Type B pancreatic cell (in vitro differentiated cells): ENCODE results near the gene CLEC3B. TPM values are rescaled to one million over a fixed set of nuclear protein-coding genes. Genes with fewer than 3 reads are reported as not detected.

Experiments used
- DNase-seq: peaks from one replicate; pipeline ENCODE4 v3.0.0; 2021; ENCODE audit warnings: mixed read lengths; ENCODE audit not compliant: unreplicated experiment; ENCODE audit errors: extremely low spot score
- H3K27ac Mint-ChIP-seq: 2 replicates; pipeline ENCODE4 v1.8.0; 2021; ENCODE audit warnings: mild to moderate bottlenecking, mixed read lengths
- H3K27me3 Mint-ChIP-seq: 2 replicates; pipeline ENCODE4 v1.8.0; 2021; ENCODE audit warnings: mixed read lengths
- H3K36me3 Mint-ChIP-seq: 2 replicates; pipeline ENCODE4 v1.8.0; 2021; ENCODE audit warnings: mixed read lengths
- H3K4me1 Mint-ChIP-seq: one replicate; pipeline ENCODE4 v1.8.0; 2021; ENCODE audit warnings: mixed read lengths; ENCODE audit not compliant: unreplicated experiment
- H3K4me3 Mint-ChIP-seq: 2 replicates; pipeline ENCODE4 v1.8.0; 2021; ENCODE audit warnings: mild to moderate bottlenecking, mixed read lengths
- H3K9me3 Mint-ChIP-seq: 2 replicates; pipeline ENCODE4 v1.8.0; 2021; ENCODE audit warnings: mixed read lengths
- total RNA-seq: library from RNA; stranded (reverse); gene quantifications from 2 replicates; pipeline ENCODE4 v1.2.1, GENCODE V29; 2021; ENCODE audit warnings: low replicate concordance
- TF ChIP-seq, protein P1 (sequence below): fragments of 200-600 bp; sonication (generic); conservative IDR thresholded peaks from 2 replicates; pipeline ENCODE4 v1.5.0; 2021; ENCODE audit warnings: antibody characterized with exemption, mild to moderate bottlenecking

The CLEC3B gene
- total RNA-seq, 1 donor from 2014 or later: 1.2 TPM

DNA sequence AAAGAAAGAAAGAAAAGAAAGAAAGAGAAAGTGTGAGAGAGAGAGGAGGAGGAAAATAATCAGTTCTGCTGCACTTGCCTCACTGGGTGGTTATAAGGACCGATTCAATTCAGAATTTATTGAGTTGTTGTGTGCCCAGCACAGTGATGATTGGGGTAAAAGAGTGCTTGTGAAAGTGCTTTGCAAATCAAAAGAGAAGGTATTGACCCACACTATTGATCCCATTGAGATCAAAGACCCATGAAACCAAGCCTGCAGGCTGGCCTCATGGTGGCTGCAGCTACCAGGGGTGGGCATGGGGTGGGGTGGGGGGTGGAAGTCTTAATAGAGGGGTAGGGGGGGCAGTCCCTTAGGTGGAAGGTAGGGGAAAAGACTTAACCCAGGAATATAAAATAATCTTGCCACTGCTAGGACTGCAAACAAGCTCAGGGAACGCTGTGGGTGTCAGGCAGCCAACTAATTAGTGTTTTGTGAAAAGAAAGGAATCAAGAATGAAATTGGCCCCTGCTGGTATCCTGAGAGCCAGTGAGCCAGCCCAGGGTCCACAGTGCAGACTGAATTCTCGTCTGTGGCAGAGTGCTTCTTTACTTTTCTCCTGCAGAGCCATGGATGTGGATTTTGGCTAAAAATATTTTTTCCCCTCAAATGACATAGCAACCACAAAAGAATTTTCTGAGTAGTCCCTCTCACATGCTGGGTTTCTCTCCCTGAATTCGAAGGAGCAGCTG is 34.2 kb downstream of the CLEC3B start:
- Mint-ChIP-seq H3K27me3 (no peaks in the 10 kb centered on the region), H3K27ac (no peak overlapping the region)

DNA sequence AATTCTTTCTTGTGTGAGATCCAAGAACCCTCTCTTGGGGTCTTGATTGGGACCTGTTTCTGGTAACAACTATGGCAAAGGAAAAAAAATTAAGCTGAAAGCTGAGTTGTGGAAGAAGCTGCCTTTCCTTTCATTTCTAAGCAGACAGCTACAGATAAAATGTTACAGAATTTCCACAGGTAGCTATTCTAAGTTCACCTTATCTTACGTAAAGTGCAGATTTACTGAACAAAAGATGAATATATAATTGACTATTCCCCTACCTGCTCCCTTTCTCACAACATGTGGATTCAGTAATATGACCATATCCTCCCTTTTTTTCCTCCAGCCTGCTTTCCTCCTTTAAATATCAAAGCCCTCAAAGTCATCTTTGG is 36.6 kb downstream of the CLEC3B start:
- Mint-ChIP-seq H3K4me3 (no peak overlapping the region), H3K27me3 (no peaks in the 10 kb centered on the region), H3K4me1 (no peaks in the 10 kb centered on the region), H3K9me3 (no peaks in the 10 kb centered on the region), H3K36me3 (no peaks in the 10 kb centered on the region), H3K27ac (no peak overlapping the region)
- no peak for DNase-seq
- TF ChIP-seq, protein P1, sequence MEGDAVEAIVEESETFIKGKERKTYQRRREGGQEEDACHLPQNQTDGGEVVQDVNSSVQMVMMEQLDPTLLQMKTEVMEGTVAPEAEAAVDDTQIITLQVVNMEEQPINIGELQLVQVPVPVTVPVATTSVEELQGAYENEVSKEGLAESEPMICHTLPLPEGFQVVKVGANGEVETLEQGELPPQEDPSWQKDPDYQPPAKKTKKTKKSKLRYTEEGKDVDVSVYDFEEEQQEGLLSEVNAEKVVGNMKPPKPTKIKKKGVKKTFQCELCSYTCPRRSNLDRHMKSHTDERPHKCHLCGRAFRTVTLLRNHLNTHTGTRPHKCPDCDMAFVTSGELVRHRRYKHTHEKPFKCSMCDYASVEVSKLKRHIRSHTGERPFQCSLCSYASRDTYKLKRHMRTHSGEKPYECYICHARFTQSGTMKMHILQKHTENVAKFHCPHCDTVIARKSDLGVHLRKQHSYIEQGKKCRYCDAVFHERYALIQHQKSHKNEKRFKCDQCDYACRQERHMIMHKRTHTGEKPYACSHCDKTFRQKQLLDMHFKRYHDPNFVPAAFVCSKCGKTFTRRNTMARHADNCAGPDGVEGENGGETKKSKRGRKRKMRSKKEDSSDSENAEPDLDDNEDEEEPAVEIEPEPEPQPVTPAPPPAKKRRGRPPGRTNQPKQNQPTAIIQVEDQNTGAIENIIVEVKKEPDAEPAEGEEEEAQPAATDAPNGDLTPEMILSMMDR: no peak

More for the DNA sequence above, 34.2 kb downstream of the CLEC3B start:
- no peak for DNase-seq
- Mint-ChIP-seq H3K4me3 (no peak overlapping the region), H3K36me3 (no peaks in the 10 kb centered on the region), H3K4me1 (peaks cover 5% of the 10 kb centered on the region), H3K9me3 (no peaks in the 10 kb centered on the region)
- TF ChIP-seq, protein P1: no peak

DNA sequence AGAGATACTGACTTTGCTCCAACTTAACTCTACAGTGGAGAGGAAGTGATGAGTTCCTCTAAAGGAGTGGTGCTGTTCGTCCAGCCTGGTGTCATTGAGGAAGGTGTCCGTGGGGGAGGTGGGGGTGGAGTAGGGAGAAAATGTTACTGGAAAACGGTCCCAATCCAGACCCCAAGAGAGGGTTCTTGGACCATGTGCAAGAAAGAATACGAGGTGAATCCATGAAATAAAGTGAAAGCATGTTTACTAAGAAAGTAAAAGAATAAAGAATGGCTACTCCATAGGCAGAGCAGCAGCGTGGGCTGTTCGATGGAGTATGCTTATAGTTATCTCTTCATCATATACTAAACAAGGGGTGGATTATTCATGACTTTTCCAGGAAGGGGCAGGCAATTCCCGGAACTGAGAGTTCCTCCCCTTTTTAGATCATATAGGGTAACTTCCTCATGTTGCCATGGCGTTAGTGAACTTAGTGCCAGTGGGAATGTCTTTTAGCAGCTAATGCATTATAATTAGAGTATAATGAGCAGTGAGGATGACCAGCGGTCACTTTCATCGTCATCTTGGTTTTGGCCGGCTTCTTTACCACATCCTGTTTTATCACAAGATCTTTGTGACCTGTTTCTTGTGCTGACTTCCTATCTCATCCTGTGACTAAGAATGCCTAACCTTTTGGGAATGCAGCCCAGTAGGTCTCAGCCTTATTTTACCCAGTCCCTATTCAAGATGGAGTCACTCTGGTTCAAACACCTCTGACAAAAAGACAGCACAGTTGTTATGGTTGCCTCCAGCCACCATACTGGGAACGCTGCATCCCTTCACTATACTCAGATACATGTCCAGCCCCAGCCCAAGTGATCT is 38.6 kb downstream of the CLEC3B start:
- no peaks in the 10 kb centered on the region for H3K4me1 Mint-ChIP-seq
- H3K9me3 Mint-ChIP-seq: no peaks in the 10 kb centered on the region
- no peak overlapping the region for H3K4me3 Mint-ChIP-seq
- no peak overlapping the region for H3K27ac Mint-ChIP-seq
- DNase-seq: no peak
- H3K27me3 Mint-ChIP-seq: no peaks in the 10 kb centered on the region
- TF ChIP-seq, protein P1: no peak
- no peaks in the 10 kb centered on the region for H3K36me3 Mint-ChIP-seq

DNA sequence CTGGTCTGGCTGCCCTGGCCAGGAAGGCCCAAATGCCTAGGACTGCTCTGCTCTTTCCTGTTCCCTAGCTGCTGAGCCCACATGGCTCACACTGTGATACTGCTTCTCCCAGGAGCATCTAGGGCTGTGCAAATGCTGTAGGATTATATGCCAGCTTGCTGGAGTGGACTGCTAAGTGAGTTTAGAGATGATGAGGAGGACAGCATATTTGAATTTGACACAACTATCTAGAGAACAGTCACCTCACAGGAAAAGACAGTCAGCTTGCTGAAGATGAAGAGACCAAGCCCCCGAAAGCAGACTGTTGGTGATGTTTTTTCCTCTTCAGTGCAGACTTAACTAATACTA is 39.2 kb downstream of the CLEC3B start:
- Mint-ChIP-seq H3K27ac (no peak overlapping the region), H3K36me3 (no peaks in the 10 kb centered on the region), H3K4me3 (no peak overlapping the region), H3K4me1 (no peaks in the 10 kb centered on the region), H3K27me3 (no peaks in the 10 kb centered on the region), H3K9me3 (no peaks in the 10 kb centered on the region)
- DNase-seq: no peak
- TF ChIP-seq, protein P1: no peak

DNA sequence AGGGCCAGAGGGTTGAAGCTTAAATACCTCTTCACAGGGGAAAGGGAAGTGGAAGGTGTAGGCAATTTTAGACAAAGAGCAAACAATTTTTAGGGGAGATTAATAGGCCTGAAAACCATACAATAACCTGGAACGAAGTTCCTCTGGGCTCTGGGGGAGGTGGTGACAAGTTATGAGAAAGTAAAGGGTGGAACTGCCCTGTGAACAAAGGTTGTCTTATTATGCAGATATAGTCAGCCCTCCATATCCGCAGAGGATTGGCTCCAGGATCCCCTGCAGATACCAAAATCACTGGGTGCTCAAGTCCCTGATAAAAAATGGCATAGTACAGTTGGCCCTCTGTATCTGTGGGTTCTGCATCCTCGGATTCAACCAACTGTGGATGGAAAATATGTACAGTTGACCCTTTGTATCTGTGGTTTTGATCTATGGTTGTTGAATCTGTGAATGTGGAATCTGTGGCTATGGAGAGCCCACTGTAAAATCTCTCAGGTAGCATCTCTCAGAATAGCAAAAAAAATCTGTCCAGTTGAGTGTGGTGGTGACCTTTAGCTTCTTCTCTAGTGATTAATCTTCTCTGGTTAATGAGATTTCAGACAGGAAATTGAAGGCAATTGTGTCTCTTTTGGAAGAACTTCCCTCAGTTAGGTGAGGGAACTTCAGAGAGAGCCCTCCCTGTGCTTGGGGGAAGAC is 40.2 kb downstream of the CLEC3B start:
- no peak for DNase-seq
- Mint-ChIP-seq H3K9me3 (no peaks in the 10 kb centered on the region), H3K4me3 (no peak overlapping the region), H3K4me1 (no peaks in the 10 kb centered on the region), H3K27me3 (no peaks in the 10 kb centered on the region), H3K36me3 (no peaks in the 10 kb centered on the region), H3K27ac (no peak overlapping the region)
- TF ChIP-seq, protein P1: no peak
